Nephron progenitor cell (in vitro differentiated cells): ENCODE measurements around the gene CASQ1.

ENCODE experiments used
- DNase-seq: peaks from one replicate; pipeline ENCODE4 v3.0.0; 2021
- H3K27ac Mint-ChIP-seq: 2 replicates; pipeline ENCODE4 v1.8.0; 2021; ENCODE audit warnings: mild to moderate bottlenecking, moderate library complexity, mixed read lengths
- H3K27me3 Mint-ChIP-seq: 2 replicates; pipeline ENCODE4 v1.8.0; 2021; ENCODE audit warnings: mild to moderate bottlenecking, low read depth, mixed read lengths; ENCODE audit not compliant: poor library complexity
- H3K36me3 Mint-ChIP-seq: 2 replicates; pipeline ENCODE4 v1.8.0; 2021; ENCODE audit warnings: low read depth, mixed read lengths
- H3K4me1 Mint-ChIP-seq: 2 replicates; pipeline ENCODE4 v1.8.0; 2021; ENCODE audit warnings: mixed read lengths
- H3K4me3 Mint-ChIP-seq: 2 replicates; pipeline ENCODE4 v1.8.0; 2021; ENCODE audit warnings: mild to moderate bottlenecking, moderate library complexity, mixed read lengths
- H3K9me3 Mint-ChIP-seq: 2 replicates; pipeline ENCODE4 v1.8.0; 2021; ENCODE audit warnings: mild to moderate bottlenecking, moderate library complexity, mixed read lengths
- CTCF ChIP-seq: fragments of 200-600 bp; sonication (generic); IDR thresholded peaks from 2 replicates; pipeline ENCODE4 v1.5.0; 2021; ENCODE audit warnings: antibody characterized with exemption

Gene CASQ1

GRCh38 chr1:160179336-160179735, 11.0 kb upstream of the CASQ1 start:
- no peak overlapping the region for H3K27ac Mint-ChIP-seq
- H3K4me1 Mint-ChIP-seq = peaks cover 21% of the 10 kb centered on the region
- no peaks in the 10 kb centered on the region for H3K36me3 Mint-ChIP-seq
- H3K9me3 Mint-ChIP-seq = no peaks in the 10 kb centered on the region
- TF ChIP-seq CTCF = no peak
- peaks cover 7% of the 10 kb centered on the region for H3K27me3 Mint-ChIP-seq
- H3K4me3 Mint-ChIP-seq = no peak overlapping the region
- no peak for DNase-seq

GRCh38 chr1:160186246-160186645, 4.1 kb upstream of the CASQ1 start:
- DNase-seq = no peak
- Mint-ChIP-seq H3K9me3 (no peaks in the 10 kb centered on the region), H3K27ac (no peak overlapping the region), H3K27me3 (peaks cover 4% of the 10 kb centered on the region), H3K36me3 (no peaks in the 10 kb centered on the region), H3K4me3 (no peak overlapping the region), H3K4me1 (peaks cover 43% of the 10 kb centered on the region)
- TF ChIP-seq CTCF = no peak

GRCh38 chr1:160186729-160187128, 3.6 kb upstream of the CASQ1 start:
- no peak for DNase-seq
- Mint-ChIP-seq H3K4me1 (peaks cover 43% of the 10 kb centered on the region), H3K27me3 (peaks cover 7% of the 10 kb centered on the region), H3K36me3 (no peaks in the 10 kb centered on the region), H3K27ac (no peak overlapping the region), H3K9me3 (no peaks in the 10 kb centered on the region), H3K4me3 (no peak overlapping the region)
- TF ChIP-seq CTCF = no peak

GRCh38 chr1:160187407-160187806, 3.0 kb upstream of the CASQ1 start:
- no peak for DNase-seq
- H3K36me3 Mint-ChIP-seq = no peaks in the 10 kb centered on the region
- no peak overlapping the region for H3K27ac Mint-ChIP-seq
- peaks cover 43% of the 10 kb centered on the region for H3K4me1 Mint-ChIP-seq
- no peaks in the 10 kb centered on the region for H3K9me3 Mint-ChIP-seq
- no peak for TF ChIP-seq CTCF
- H3K27me3 Mint-ChIP-seq = peaks cover 7% of the 10 kb centered on the region
- no peak overlapping the region for H3K4me3 Mint-ChIP-seq

- no peak for DNase-seq
- Mint-ChIP-seq H3K27me3 (peaks cover 7% of the 10 kb centered on the region), H3K36me3 (no peaks in the 10 kb centered on the region), H3K4me3 (peak overlapping the region; percentile 1), H3K27ac (no peak overlapping the region), H3K4me1 (peaks cover 43% of the 10 kb centered on the region), H3K9me3 (no peaks in the 10 kb centered on the region)
- TF ChIP-seq CTCF = no peak
These were observed 2.0 kb upstream of the CASQ1 start for GRCh38 chr1:160188341-160188740.

GRCh38 chr1:160191756-160192155, 1.4 kb downstream of the CASQ1 start:
- Mint-ChIP-seq H3K4me3 (no peak overlapping the region), H3K27ac (no peak overlapping the region), H3K9me3 (no peaks in the 10 kb centered on the region), H3K4me1 (peaks cover 36% of the 10 kb centered on the region), H3K27me3 (peaks cover 7% of the 10 kb centered on the region), H3K36me3 (no peaks in the 10 kb centered on the region)
- no peak for DNase-seq
- no peak for TF ChIP-seq CTCF
